ENCODE results near the gene CATSPERZ. TPM values are rescaled to one million over a fixed set of nuclear protein-coding genes. Genes with fewer than 3 reads are reported as not detected.

CATSPERZ gene
- total RNA-seq, 2 donors from 2014 or later, result not detected

DNA sequence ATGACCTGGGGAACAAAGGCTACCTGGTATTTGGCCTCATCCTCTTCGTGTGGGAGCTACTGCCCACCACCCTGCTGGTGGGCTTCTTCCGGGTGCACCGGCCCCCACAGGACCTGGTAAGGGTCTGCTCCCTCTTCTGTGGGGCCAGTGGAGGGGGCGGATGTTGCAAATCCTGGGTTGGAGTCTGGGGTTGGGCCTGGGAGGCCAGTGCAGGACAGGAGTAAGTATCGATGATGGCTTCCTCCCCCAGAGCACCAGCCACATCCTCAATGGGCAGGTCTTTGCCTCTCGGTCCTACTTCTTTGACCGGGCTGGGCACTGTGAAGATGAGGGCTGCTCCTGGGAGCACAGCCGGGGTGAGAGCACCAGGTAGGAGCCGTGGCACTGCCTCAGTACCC lies 11.8 kb upstream of the CATSPERZ start:
- WGBS, 2 experiments (ENCODE audit: insufficient coverage in 1 of 2, insufficient read length in 1 of 2), result 89 to 90% methylated on average over 3 to 9 of the region's 9 CpGs
- no peaks in the 10 kb centered on the region for H3K4me1 ChIP-seq (ENCODE audit: control insufficient read depth, insufficient read depth, low read length)
- no peak overlapping the region for H3K27ac Mint-ChIP-seq
- no peaks in the 10 kb centered on the region for H3K9me3 Mint-ChIP-seq
- H3K36me3 Mint-ChIP-seq (ENCODE audit: low read depth), result peaks cover 5% of the 10 kb centered on the region
- H3K27me3 Mint-ChIP-seq (ENCODE audit: insufficient read depth), result peaks cover 41% of the 10 kb centered on the region
- TF ChIP-seq, protein P1, sequence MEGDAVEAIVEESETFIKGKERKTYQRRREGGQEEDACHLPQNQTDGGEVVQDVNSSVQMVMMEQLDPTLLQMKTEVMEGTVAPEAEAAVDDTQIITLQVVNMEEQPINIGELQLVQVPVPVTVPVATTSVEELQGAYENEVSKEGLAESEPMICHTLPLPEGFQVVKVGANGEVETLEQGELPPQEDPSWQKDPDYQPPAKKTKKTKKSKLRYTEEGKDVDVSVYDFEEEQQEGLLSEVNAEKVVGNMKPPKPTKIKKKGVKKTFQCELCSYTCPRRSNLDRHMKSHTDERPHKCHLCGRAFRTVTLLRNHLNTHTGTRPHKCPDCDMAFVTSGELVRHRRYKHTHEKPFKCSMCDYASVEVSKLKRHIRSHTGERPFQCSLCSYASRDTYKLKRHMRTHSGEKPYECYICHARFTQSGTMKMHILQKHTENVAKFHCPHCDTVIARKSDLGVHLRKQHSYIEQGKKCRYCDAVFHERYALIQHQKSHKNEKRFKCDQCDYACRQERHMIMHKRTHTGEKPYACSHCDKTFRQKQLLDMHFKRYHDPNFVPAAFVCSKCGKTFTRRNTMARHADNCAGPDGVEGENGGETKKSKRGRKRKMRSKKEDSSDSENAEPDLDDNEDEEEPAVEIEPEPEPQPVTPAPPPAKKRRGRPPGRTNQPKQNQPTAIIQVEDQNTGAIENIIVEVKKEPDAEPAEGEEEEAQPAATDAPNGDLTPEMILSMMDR (conservative IDR thresholded peaks at IDR 0.05), result no peak
- peaks cover 6% of the 10 kb centered on the region for H3K4me1 Mint-ChIP-seq
- H3K4me3 Mint-ChIP-seq, result no peak overlapping the region
- peaks cover 41% of the 10 kb centered on the region for H3K27me3 ChIP-seq (ENCODE audit: control insufficient read depth, insufficient read depth, low read length, poor library complexity, severe bottlenecking)
- H3K36me3 ChIP-seq (ENCODE audit: control insufficient read depth, insufficient read depth, low read length), result no peaks in the 10 kb centered on the region
- H3K9ac ChIP-seq (ENCODE audit: extremely low read depth, low read length, poor library complexity, severe bottlenecking), result no peak overlapping the region
- no peaks in the 10 kb centered on the region for H3K9me3 ChIP-seq (ENCODE audit: control insufficient read depth, low read length)
- DNase-seq, result no peak
- H3K4me3 ChIP-seq (ENCODE audit: low read length), result no peak overlapping the region
- no peak overlapping the region for H3K27ac ChIP-seq (ENCODE audit: low read depth, low read length)

- WGBS, 2 experiments (ENCODE audit: insufficient coverage in 1 of 2, insufficient read length in 1 of 2), result 80 to 90% methylated on average over 1 to 13 of the region's 13 CpGs
- H3K4me3 ChIP-seq (ENCODE audit: low read length), result no peak overlapping the region
- Mint-ChIP-seq H3K4me3 (no peak overlapping the region), H3K9me3 (no peaks in the 10 kb centered on the region), H3K27ac (no peak overlapping the region), H3K36me3 (ENCODE audit: low read depth) (peaks cover 5% of the 10 kb centered on the region), H3K4me1 (peaks cover 6% of the 10 kb centered on the region), H3K27me3 (ENCODE audit: insufficient read depth) (peaks cover 48% of the 10 kb centered on the region)
- H3K27me3 ChIP-seq (ENCODE audit: control insufficient read depth, insufficient read depth, low read length, poor library complexity, severe bottlenecking), result peaks cover 48% of the 10 kb centered on the region
- DNase-seq, result no peak
- no peaks in the 10 kb centered on the region for H3K4me1 ChIP-seq (ENCODE audit: control insufficient read depth, insufficient read depth, low read length)
- H3K9me3 ChIP-seq (ENCODE audit: control insufficient read depth, low read length), result no peaks in the 10 kb centered on the region
- no peak overlapping the region for H3K9ac ChIP-seq (ENCODE audit: extremely low read depth, low read length, poor library complexity, severe bottlenecking)
- H3K27ac ChIP-seq (ENCODE audit: low read depth, low read length), result no peak overlapping the region
- no peaks in the 10 kb centered on the region for H3K36me3 ChIP-seq (ENCODE audit: control insufficient read depth, insufficient read depth, low read length)
- TF ChIP-seq, protein P1 (conservative IDR thresholded peaks at IDR 0.05), result no peak
Observed at GRCh38 chr11:64289002-64289564, 11.1 kb upstream of the CATSPERZ start.

GRCh38 chr11:64290352-64291261 lies 9.6 kb upstream of the CATSPERZ start:
- no peaks in the 10 kb centered on the region for H3K9me3 Mint-ChIP-seq
- H3K36me3 Mint-ChIP-seq (ENCODE audit: low read depth), result peaks cover 5% of the 10 kb centered on the region
- 60 to 67% methylated on average over 6 to 10 of the region's 10 CpGs for WGBS, 2 experiments (ENCODE audit: insufficient coverage in 1 of 2, insufficient read length in 1 of 2)
- no peak overlapping the region for H3K27ac Mint-ChIP-seq
- no peak overlapping the region for H3K9ac ChIP-seq (ENCODE audit: extremely low read depth, low read length, poor library complexity, severe bottlenecking)
- peak; percentile 65 for DNase-seq
- H3K9me3 ChIP-seq (ENCODE audit: control insufficient read depth, low read length), result no peaks in the 10 kb centered on the region
- TF ChIP-seq, protein P1 (conservative IDR thresholded peaks at IDR 0.05), result no peak
- no peak overlapping the region for H3K4me3 ChIP-seq (ENCODE audit: low read length)
- H3K4me1 Mint-ChIP-seq, result peaks cover 6% of the 10 kb centered on the region
- no peaks in the 10 kb centered on the region for H3K36me3 ChIP-seq (ENCODE audit: control insufficient read depth, insufficient read depth, low read length)
- peaks cover 64% of the 10 kb centered on the region for H3K27me3 ChIP-seq (ENCODE audit: control insufficient read depth, insufficient read depth, low read length, poor library complexity, severe bottlenecking)
- no peak overlapping the region for H3K27ac ChIP-seq (ENCODE audit: low read depth, low read length)
- H3K27me3 Mint-ChIP-seq (ENCODE audit: insufficient read depth), result peaks cover 63% of the 10 kb centered on the region
- no peaks in the 10 kb centered on the region for H3K4me1 ChIP-seq (ENCODE audit: control insufficient read depth, insufficient read depth, low read length)
- H3K4me3 Mint-ChIP-seq, result peak overlapping the region; percentile 37

Measured in endodermal cell (in vitro differentiated cells).